ENCODE results near the gene SH2D3C.
"Not testable (repeated sequence)": the region's sequence is repeated elsewhere in the genome, so short reads cannot be mapped to it uniquely, and the experiment has no call there.

SH2D3C gene

DNA sequence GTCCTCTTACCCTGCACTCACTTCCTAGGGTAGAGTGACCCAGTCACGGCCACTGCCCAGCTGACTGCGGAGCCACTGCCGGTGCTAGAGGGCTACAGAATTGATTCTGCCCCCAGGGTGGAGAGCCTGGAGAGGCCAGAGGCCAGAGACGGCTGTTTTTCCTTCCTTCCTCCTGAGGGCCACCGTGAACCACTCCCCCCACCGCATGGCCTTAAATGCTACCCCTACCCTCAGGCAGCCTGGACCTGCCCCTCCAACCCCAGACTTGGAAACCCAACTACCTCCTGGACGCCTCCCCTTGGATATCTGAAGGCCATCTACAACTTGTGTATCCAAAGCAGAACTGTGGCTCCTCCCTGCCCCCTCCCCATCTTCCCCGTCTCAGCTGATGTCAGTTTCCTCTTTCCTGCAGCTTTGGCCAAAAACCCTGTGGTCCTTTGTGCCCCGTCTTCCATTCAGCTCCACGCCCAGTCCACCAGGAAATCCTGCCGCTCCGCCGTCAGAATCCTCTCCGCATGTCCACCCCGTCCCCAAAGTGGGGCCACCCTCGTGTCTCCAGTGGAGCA is 16.3 kb downstream of the SH2D3C start:
- H3K27ac ChIP-seq, result no peak overlapping the region
- intact Hi-C loops (cut with DNase I; ENCODE audit: low total_unique reads), result no loop called here
- H3K4me3 ChIP-seq, result no peak overlapping the region
- TF ChIP-seq, protein P1, sequence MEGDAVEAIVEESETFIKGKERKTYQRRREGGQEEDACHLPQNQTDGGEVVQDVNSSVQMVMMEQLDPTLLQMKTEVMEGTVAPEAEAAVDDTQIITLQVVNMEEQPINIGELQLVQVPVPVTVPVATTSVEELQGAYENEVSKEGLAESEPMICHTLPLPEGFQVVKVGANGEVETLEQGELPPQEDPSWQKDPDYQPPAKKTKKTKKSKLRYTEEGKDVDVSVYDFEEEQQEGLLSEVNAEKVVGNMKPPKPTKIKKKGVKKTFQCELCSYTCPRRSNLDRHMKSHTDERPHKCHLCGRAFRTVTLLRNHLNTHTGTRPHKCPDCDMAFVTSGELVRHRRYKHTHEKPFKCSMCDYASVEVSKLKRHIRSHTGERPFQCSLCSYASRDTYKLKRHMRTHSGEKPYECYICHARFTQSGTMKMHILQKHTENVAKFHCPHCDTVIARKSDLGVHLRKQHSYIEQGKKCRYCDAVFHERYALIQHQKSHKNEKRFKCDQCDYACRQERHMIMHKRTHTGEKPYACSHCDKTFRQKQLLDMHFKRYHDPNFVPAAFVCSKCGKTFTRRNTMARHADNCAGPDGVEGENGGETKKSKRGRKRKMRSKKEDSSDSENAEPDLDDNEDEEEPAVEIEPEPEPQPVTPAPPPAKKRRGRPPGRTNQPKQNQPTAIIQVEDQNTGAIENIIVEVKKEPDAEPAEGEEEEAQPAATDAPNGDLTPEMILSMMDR (IDR thresholded peaks at IDR 0.05), result no peak
- peaks cover 0 to 50% of the 10 kb centered on the region in 2 donors for H3K27me3 ChIP-seq
- no peaks in the 10 kb centered on the region for H3K4me1 ChIP-seq
- H3K9me3 ChIP-seq, result no peaks in the 10 kb centered on the region
- H3K36me3 ChIP-seq, result no peaks in the 10 kb centered on the region
- peak in 1 of 2 donors; percentile 69 for DNase-seq

- intact Hi-C loops (cut with DNase I; ENCODE audit: low total_unique reads), result no loop called here
- Histone ChIP-seq H3K9me3 (no peaks in the 10 kb centered on the region), H3K36me3 (no peaks in the 10 kb centered on the region), H3K4me3 (no peak overlapping the region), H3K27ac (no peak overlapping the region), H3K4me1 (no peaks in the 10 kb centered on the region), H3K27me3 (peaks cover 0 to 50% of the 10 kb centered on the region in 2 donors)
- no peak for DNase-seq
- TF ChIP-seq, protein P1 (IDR thresholded peaks at IDR 0.05), result no peak
Measured at GRCh38 chr9:127761491-127761956, 16.9 kb downstream of the SH2D3C start.

DNA sequence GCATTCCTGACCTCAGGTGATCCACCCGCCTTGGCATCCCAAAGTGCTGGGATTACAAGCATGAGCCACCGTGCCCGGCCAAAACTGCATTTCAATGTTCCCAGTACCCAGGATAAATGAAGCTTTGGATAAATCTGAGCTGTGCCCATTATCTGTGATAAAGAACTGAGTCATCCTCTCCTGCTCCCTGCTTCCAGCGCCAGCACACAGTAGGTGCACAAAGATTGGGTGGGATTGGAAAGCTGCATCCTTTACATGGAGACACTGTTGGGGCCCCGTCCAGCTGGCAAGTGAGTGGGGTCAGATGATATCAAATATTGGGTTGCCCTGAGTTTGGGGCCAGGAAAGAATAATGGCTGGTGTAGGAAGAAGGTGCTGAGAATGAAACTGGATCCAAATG is 17.4 kb downstream of the SH2D3C start:
- intact Hi-C loops (cut with DNase I; ENCODE audit: low total_unique reads), result no loop called here
- Histone ChIP-seq H3K4me3 (no peak overlapping the region), H3K27me3 (peaks cover 0 to 49% of the 10 kb centered on the region in 2 donors), H3K36me3 (no peaks in the 10 kb centered on the region), H3K27ac (no peak overlapping the region), H3K9me3 (no peaks in the 10 kb centered on the region), H3K4me1 (no peaks in the 10 kb centered on the region)
- DNase-seq, result no peak
- TF ChIP-seq, protein P1 (IDR thresholded peaks at IDR 0.05), result no peak

- H3K4me3 ChIP-seq, result no peak overlapping the region
- no peaks in the 10 kb centered on the region for H3K9me3 ChIP-seq
- no peaks in the 10 kb centered on the region for H3K36me3 ChIP-seq
- no peak overlapping the region for H3K27ac ChIP-seq
- H3K27me3 ChIP-seq, result peaks cover 0 to 49% of the 10 kb centered on the region in 2 donors
- TF ChIP-seq, protein P1 (IDR thresholded peaks at IDR 0.05), result no peak
- no peak for DNase-seq
- intact Hi-C loops (cut with DNase I; ENCODE audit: low total_unique reads), result no loop called here
- H3K4me1 ChIP-seq, result peaks cover 0 to 15% (median 9%) of the 10 kb centered on the region in 4 donors
Measured at GRCh38 chr9:127758843-127759242, 19.6 kb downstream of the SH2D3C start.

DNA sequence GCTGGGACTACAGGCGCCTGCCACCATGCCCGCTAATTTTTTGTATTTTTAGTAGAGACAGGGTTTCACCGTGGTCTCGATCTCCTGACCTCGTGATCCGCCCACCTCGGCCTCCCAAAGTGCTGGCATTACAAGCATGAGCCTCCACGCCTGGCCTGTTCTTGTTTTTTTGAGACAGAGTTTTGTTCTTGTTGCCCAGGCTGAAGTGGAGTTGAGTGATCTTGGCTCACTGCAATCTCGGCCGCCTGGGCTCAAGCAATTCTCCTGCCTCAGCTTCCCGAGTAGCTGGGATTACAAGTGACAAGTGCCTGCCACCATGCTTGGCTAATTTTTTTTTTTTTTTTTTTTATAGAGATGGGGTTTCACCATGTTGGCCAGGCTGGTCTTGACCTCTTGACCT is 21.7 kb downstream of the SH2D3C start:
- H3K36me3 ChIP-seq, result not testable (repeated sequence)

GRCh38 chr9:127756233-127756632 is 22.2 kb downstream of the SH2D3C start:
- Histone ChIP-seq H3K27me3 (peaks cover 0 to 66% of the 10 kb centered on the region in 2 donors), H3K9me3 (no peaks in the 10 kb centered on the region), H3K36me3 (no peaks in the 10 kb centered on the region), H3K4me1 (peaks cover 0 to 15% (median 9%) of the 10 kb centered on the region in 4 donors), H3K27ac (no peak overlapping the region), H3K4me3 (no peak overlapping the region)
- intact Hi-C loops (cut with DNase I; ENCODE audit: low total_unique reads), result no loop called here
- no peak for DNase-seq
- TF ChIP-seq, protein P1 (IDR thresholded peaks at IDR 0.05), result no peak

More for the DNA sequence above, 21.7 kb downstream of the SH2D3C start:
- DNase-seq; H3K9me3 ChIP-seq; H3K4me3 ChIP-seq; H3K27ac ChIP-seq; intact Hi-C loops (cut with DNase I; ENCODE audit: low total_unique reads): not testable (repeated sequence)
- H3K27me3 ChIP-seq, result peaks cover 0 to 65% of the 10 kb centered on the region in 2 donors
- peaks cover 0 to 15% (median 9%) of the 10 kb centered on the region in 4 donors for H3K4me1 ChIP-seq
